ENCODE data around the gene MRPL42. TPM values are rescaled to one million over a fixed set of nuclear protein-coding genes. Genes with fewer than 3 reads are reported as not detected.
A peak's percentile ranks its signal among the peaks of the same experiment; 100 is the strongest.

MRPL42 gene
- total and polyA plus RNA-seq, 2 of the 4 experiments (the other 2 are of a cell fraction) = 64.2 to 90.7 TPM

DNA sequence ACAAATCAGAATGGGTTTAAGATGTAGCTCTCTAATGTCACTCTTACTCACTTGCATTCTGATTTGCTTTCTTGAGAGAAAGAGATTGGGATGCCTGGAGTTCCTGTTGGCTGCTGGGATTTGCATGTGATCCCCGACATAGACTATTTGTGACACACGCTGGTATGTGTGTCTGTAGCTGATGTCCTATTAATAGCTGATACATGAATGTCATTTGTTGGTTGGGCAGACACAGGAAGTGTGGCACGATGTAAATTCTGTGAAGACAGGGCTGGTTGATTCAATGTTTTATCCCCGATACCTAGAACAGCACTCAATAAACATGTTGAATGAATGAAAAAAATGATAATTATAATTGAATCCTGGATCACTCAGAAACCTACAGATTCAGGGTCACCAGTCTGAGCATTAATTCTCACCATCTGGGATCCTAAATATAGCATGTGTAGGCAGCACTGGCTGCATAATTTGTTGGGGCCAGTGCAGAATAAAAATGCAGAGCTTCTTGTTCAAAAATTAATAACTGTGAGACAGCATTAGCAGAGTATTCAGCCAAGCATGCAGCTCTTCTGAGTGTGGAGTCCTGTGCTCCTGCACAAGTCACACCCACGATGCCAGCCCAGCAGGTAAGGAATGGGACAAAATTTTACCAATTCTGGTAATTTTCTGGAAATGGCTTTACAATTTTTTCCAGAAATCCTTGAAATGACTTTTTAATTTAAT is 69.6 kb downstream of the MRPL42 start:
- Histone ChIP-seq H2BK5ac (ENCODE audit: low read depth, low read length, poor library complexity, severe bottlenecking) (no peak overlapping the region), H4K91ac (ENCODE audit: insufficient read depth, low read depth, low read length) (0 out of 2 replicates have a peak overlapping the region, but pooled peaks have one; percentile 4), H4K20me1 (ENCODE audit: insufficient read depth, low read length) (no peaks in the 10 kb centered on the region), H4K8ac (ENCODE audit: low read depth in 2 of 2, low read length in 2 of 2) (no peak overlapping the region), H3K4me3 (ENCODE audit: insufficient read depth, low read depth, low read length) (no peak overlapping the region), H3K9me3 (ENCODE audit: control insufficient read depth, insufficient read depth, low read length) (no peaks in the 10 kb centered on the region), H2BK120ac (ENCODE audit: low read depth, low read length) (no peak overlapping the region), H3K79me1 (ENCODE audit: low read depth in 1 of 2, low read length in 2 of 2) (no peaks in the 10 kb centered on the region), H2BK15ac (ENCODE audit: low read depth, low read length) (no peak overlapping the region), H3K4ac (ENCODE audit: low read depth, low read length) (no peak overlapping the region), H3K18ac (ENCODE audit: low read depth, low read length) (no peak overlapping the region), H3K4me2 (ENCODE audit: low read depth, low read length) (no peak overlapping the region), H3K9me1 (ENCODE audit: insufficient read depth, low read length) (no peaks in the 10 kb centered on the region), H2BK20ac (ENCODE audit: low read depth, low read length) (no peak overlapping the region), H3K4me1 (ENCODE audit: control insufficient read depth, insufficient read depth, low read length) (peaks cover under 1% of the 10 kb centered on the region; the same call in 1 of the 2 replicates), H3K56ac (ENCODE audit: extremely low read depth, insufficient read depth, low read length) (no peak overlapping the region), H3K27ac (ENCODE audit: insufficient read depth, low read length) (no peak overlapping the region), H3K14ac (replicated peaks; ENCODE audit: low read depth, low read length) (no peak overlapping the region), H4K5ac (ENCODE audit: low read depth, low read length) (no peak overlapping the region), H3K36me3 (ENCODE audit: control insufficient read depth, insufficient read depth, low read length) (no peaks in the 10 kb centered on the region), H2AFZ (replicated peaks; ENCODE audit: low read length, poor library complexity) (no peak overlapping the region), H3K23ac (ENCODE audit: low read depth, low read length) (no peak overlapping the region), H3K27me3 (ENCODE audit: control insufficient read depth, insufficient read depth, low read length) (no peaks in the 10 kb centered on the region), H2AK5ac (ENCODE audit: low read depth, low read length) (no peak overlapping the region), H2AK9ac (replicated peaks; ENCODE audit: low read depth, low read length, poor library complexity) (no peak overlapping the region), H3K9ac (ENCODE audit: low read depth, low read length) (no peak overlapping the region)
- ATAC-seq (ENCODE audit: low read depth) (no peak), DNase-seq (peak; percentile 23)
- TF ChIP-seq CTCF (conservative IDR thresholded peaks at IDR 0.05; ENCODE audit: low read depth, low read length) = no peak
- TF ChIP-seq MAFK (IDR thresholded peaks at IDR 0.05; ENCODE audit: low read depth, low read length) = no peak
- no peak for TF ChIP-seq CEBPB (IDR thresholded peaks at IDR 0.05; ENCODE audit: low read depth, low read length)
- TF ChIP-seq RAD21 (IDR thresholded peaks at IDR 0.05; ENCODE audit: low read length) = no peak
- TF ChIP-seq POLR2A (IDR thresholded peaks at IDR 0.05; ENCODE audit: low read depth, low read length) = no peak
- no peak for TF ChIP-seq NFE2L2 (IDR thresholded peaks at IDR 0.05; ENCODE audit: low read depth, low read length)
- TF ChIP-seq SMC3 (IDR thresholded peaks at IDR 0.05; ENCODE audit: low read depth, low read length) = no peak
- TF ChIP-seq, protein P1, sequence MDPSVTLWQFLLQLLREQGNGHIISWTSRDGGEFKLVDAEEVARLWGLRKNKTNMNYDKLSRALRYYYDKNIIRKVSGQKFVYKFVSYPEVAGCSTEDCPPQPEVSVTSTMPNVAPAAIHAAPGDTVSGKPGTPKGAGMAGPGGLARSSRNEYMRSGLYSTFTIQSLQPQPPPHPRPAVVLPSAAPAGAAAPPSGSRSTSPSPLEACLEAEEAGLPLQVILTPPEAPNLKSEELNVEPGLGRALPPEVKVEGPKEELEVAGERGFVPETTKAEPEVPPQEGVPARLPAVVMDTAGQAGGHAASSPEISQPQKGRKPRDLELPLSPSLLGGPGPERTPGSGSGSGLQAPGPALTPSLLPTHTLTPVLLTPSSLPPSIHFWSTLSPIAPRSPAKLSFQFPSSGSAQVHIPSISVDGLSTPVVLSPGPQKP (IDR thresholded peaks at IDR 0.05; ENCODE audit: borderline replicate concordance, low read depth, low read length) = no peak
- dilution Hi-C loops (cut with HindIII; ENCODE audit: low sequenced_read_pairs, unreplicated experiment) = no loop called here
- no TSS peak for BruUV-seq (replicated peaks)
- CTCF ChIA-PET = interaction anchor here (1.0 kb wide), 1 partner anchor 34 kb away, joined by 4 read pairs; no protein-coding TSS in a partner anchor
- intact Hi-C loops (cut with micrococcal nuclease) = no loop called here
- in situ Hi-C loops (cut with MboI; ENCODE audit: low sequenced_read_pairs) = no loop called here
- POLR2A ChIA-PET (ENCODE audit: unreplicated experiment) = no interaction called here
- no CpG with 5 or more reads among the region's 5 CpGs for WGBS, 2 experiments (ENCODE audit: extremely low coverage in 2 of 2, insufficient read length in 1 of 2)
